A549 treated with AZD2906 at 1 μM for 4 hours (cell line): ENCODE results near the gene NPAS2. TPM values are rescaled to one million over a fixed set of nuclear protein-coding genes. Genes with fewer than 3 reads are reported as not detected.

Experiments
- total RNA-seq: library from RNA; stranded (reverse); fragments of 200-300 nt; extraction: Qiagen RNA extraction; gene quantifications from 5 replicates; pipeline ENCODE4 v1.2.3, GENCODE V29; 2022

Gene NPAS2
- total RNA-seq = 65.9 to 86.8 TPM (median 81.3 TPM) in 5 replicates

GRCh38 chr2:100819370-100820272 is at the start of gene NPAS2:
TSS of gene NPAS2 (plus strand) at chr2:100820139. CDS start at chr2:100904755, 84,616 bp downstream.

GRCh38 chr2:101001691-101002561 is 182.0 kb downstream of the NPAS2 start, which contains the start of gene RPL31:
TSS of gene RPL31 (plus strand) at chr2:101002289. CDS start at chr2:101002702, 413 bp downstream.

Other genes with a start within 250 kb of the NPAS2 start
- gene RPL31, start 182.2 kb downstream of the NPAS2 start, total RNA-seq = 1,487 to 2,270 TPM (median 2,213 TPM) in 5 replicates